Right atrium auricular region (tissue), 2 donors: ENCODE data around the gene NUDT3. TPM values are rescaled to one million over a fixed set of nuclear protein-coding genes. Genes with fewer than 3 reads are reported as not detected.
A peak's percentile ranks its signal among the peaks of the same experiment; 100 is the strongest.

Source experiments
- DNase-seq: peaks from one replicate; pipeline ENCODE4 v3.0.0-alpha.2; 2019; ENCODE audit warnings: low spot score
- H3K27ac ChIP-seq, 2 donors: fragments of 200-600 bp; sonication (generic); 1 replicate in 1 of 2; 2 replicates in 1 of 2; pipeline ENCODE4 v1.5.1; 2016 to 2019
- H3K27me3 ChIP-seq, 2 donors: fragments of 200-600 bp; sonication (generic); one replicate each; pipeline versions ENCODE4 v1.5.1 to v1.6.0; 2017 to 2019
- H3K36me3 ChIP-seq: fragments of 200-600 bp; sonication (generic); one replicate; pipeline ENCODE4 v1.5.1; 2016
- H3K4me1 ChIP-seq, 2 donors: fragments of 200-600 bp; sonication (generic); one replicate each; pipeline versions ENCODE4 v1.5.1 to v1.6.0; 2017 to 2019
- H3K4me3 ChIP-seq, 2 donors: fragments of 200-600 bp; sonication (generic); 1 replicate in 1 of 2; 2 replicates in 1 of 2; pipeline ENCODE4 v1.5.1; 2017 to 2019; ENCODE audit warnings: mild to moderate bottlenecking in 1 of 2, moderate library complexity in 1 of 2
- H3K9me3 ChIP-seq, 2 donors: fragments of 200-600 bp; sonication (generic); one replicate each; pipeline ENCODE4 v1.5.1; 2019
- total RNA-seq, 2 donors: library from RNA; depleted of rRNA; stranded (reverse); fragments of >200 nt; gene quantifications; one replicate each; pipeline ENCODE4 v1.1.0, GENCODE V29; 2016
- TF ChIP-seq, protein P1 (sequence below), 2 donors: fragments of 200-600 bp; sonication (generic); IDR thresholded peaks; one replicate each; pipeline ENCODE4 v1.5.1; 2019; ENCODE audit warnings: antibody characterized with exemption in 2 of 2

Gene NUDT3
- total RNA-seq, 2 donors from 2014 or later: 47.2 to 53.5 TPM

DNA sequence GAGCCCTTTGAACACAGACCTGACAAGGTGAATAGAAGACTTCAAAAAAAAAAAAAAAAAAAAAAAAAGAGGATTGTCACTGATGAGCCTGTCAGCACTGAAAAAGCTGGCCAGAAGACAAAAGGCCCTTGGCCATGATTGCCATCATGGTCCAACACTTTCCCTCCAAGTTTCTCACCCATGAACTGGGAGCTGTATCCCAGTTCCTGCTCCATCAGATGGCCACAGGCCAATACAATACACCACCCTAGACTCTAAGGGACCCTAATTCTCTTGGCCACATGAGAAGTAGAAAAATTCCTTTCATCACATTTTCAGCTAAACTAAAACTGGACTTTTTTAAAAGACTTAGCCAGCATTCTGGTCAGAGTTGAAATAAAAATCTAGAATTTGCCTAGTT, 50.2 kb downstream of the NUDT3 start:
- H3K36me3 ChIP-seq: no peaks in the 10 kb centered on the region

DNA sequence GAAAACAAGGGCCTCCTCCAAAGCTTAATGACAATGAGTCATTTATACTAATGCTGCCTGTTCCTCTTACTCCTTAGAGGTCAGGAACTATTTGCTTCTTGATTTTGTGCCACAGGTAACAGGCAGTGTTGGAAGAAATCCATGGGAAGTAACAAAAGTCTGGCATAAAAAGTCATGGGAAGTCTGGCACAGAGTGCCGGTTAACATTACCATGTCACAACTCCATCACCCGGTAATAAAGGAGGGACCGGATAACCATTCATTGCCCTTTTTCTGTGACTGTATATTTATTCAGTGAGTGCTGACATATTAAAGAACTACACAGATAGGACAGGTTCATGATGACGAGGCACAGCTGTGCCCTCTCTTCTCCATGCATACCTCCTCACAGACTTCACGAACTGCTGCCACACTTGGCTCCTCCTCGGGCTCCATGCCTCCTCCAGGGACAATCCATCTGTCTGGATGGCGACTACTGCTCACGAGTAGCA, 50.9 kb downstream of the NUDT3 start:
- TF ChIP-seq, protein P1, sequence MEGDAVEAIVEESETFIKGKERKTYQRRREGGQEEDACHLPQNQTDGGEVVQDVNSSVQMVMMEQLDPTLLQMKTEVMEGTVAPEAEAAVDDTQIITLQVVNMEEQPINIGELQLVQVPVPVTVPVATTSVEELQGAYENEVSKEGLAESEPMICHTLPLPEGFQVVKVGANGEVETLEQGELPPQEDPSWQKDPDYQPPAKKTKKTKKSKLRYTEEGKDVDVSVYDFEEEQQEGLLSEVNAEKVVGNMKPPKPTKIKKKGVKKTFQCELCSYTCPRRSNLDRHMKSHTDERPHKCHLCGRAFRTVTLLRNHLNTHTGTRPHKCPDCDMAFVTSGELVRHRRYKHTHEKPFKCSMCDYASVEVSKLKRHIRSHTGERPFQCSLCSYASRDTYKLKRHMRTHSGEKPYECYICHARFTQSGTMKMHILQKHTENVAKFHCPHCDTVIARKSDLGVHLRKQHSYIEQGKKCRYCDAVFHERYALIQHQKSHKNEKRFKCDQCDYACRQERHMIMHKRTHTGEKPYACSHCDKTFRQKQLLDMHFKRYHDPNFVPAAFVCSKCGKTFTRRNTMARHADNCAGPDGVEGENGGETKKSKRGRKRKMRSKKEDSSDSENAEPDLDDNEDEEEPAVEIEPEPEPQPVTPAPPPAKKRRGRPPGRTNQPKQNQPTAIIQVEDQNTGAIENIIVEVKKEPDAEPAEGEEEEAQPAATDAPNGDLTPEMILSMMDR (IDR thresholded peaks at IDR 0.05): no peak
- Histone ChIP-seq H3K27ac (peak overlapping the region; percentile 50 to 66), H3K36me3 (no peaks in the 10 kb centered on the region), H3K4me3 (no peak overlapping the region), H3K9me3 (no peaks in the 10 kb centered on the region), H3K4me1 (peaks cover 0 to 77% of the 10 kb centered on the region in 2 donors), H3K27me3 (no peaks in the 10 kb centered on the region)
- DNase-seq: no peak

More for the DNA sequence above, 50.2 kb downstream of the NUDT3 start:
- no peaks in the 10 kb centered on the region for H3K9me3 ChIP-seq
- no peak for DNase-seq
- H3K4me3 ChIP-seq: no peak overlapping the region
- peaks cover 0 to 72% of the 10 kb centered on the region in 2 donors for H3K4me1 ChIP-seq
- TF ChIP-seq, protein P1 (IDR thresholded peaks at IDR 0.05): no peak
- H3K27ac ChIP-seq: peak overlapping the region in 1 of 2 donors; percentile 66
- no peaks in the 10 kb centered on the region for H3K27me3 ChIP-seq

DNA sequence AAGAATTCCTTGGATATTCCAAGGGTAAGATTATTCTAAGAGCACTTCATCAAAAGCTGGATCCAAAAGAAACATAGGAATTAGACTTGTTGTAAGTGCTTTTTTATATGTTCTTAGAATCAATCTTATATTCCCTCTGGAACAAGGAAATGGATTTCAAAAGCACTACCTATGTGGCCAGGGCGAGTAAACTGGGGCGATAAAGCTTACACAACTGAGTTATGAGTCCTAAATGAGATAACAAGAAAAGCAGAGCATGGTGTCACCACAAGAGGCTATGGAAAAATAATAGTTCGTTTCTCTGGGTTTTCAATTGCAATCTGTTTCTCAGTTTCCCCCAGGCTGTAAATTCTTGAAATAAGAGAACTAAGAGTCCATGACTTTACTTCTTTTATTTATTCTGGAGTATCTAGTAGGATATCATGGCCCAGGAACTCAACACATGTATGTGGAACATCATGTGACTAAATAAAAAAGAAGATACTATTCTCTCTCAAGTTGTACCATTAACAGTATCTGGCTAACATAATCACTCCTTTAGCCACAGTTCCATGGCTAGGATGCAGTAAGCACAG, 51.5 kb downstream of the NUDT3 start:
- Histone ChIP-seq H3K27ac (peak overlapping the region; percentile 50 to 66), H3K4me1 (peaks cover 0 to 77% of the 10 kb centered on the region in 2 donors), H3K9me3 (no peaks in the 10 kb centered on the region), H3K4me3 (no peak overlapping the region), H3K27me3 (no peaks in the 10 kb centered on the region), H3K36me3 (no peaks in the 10 kb centered on the region)
- no peak for DNase-seq
- TF ChIP-seq, protein P1 (IDR thresholded peaks at IDR 0.05): no peak

DNA sequence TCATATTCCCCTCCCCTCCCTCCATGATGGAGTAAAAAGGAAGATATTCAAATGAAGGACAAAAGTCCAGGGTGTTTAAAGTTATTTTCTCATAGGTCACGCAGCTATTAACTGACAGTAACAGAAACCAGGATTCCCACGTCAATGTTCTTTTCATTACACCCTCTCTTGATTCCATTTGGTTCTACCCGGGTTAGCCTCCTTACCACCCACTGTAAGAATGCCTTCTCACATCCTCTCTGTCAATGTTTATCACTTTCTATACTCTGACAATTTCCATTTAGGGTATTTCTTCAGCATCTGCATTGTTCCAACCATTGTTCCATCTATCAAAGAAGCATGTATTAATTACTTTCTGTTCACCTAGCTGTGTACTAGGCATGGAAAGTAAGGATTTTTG, 52.1 kb downstream of the NUDT3 start:
- Histone ChIP-seq H3K4me1 (peaks cover 0 to 77% of the 10 kb centered on the region in 2 donors), H3K27ac (peak overlapping the region in 1 of 2 donors; percentile 66), H3K4me3 (no peak overlapping the region), H3K27me3 (no peaks in the 10 kb centered on the region), H3K36me3 (no peaks in the 10 kb centered on the region), H3K9me3 (no peaks in the 10 kb centered on the region)
- DNase-seq: no peak
- TF ChIP-seq, protein P1 (IDR thresholded peaks at IDR 0.05): no peak

DNA sequence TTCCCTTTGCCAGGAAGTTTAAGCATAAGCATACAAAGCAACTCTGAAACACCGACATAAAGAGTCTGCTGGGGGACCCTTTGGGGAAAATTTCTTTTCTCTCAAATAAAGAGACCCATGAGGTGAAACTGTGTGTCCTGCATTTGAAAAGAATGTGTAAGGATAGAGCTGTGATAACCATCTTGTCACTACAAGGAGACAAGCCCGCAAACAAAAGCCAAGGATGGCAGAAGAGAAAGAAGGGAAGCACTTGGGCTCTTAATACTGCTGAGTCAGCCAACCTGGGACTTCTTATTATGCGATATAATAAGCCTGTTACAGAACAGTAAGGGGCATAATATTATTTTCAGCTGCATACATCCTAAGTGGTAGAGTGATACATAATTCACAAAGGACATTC, 52.5 kb downstream of the NUDT3 start:
- TF ChIP-seq, protein P1 (IDR thresholded peaks at IDR 0.05): no peak
- Histone ChIP-seq H3K27ac (peak overlapping the region in 1 of 2 donors; percentile 17), H3K4me3 (no peak overlapping the region), H3K27me3 (no peaks in the 10 kb centered on the region), H3K36me3 (no peaks in the 10 kb centered on the region), H3K4me1 (peaks cover 0 to 73% of the 10 kb centered on the region in 2 donors), H3K9me3 (no peaks in the 10 kb centered on the region)
- DNase-seq: no peak

DNA sequence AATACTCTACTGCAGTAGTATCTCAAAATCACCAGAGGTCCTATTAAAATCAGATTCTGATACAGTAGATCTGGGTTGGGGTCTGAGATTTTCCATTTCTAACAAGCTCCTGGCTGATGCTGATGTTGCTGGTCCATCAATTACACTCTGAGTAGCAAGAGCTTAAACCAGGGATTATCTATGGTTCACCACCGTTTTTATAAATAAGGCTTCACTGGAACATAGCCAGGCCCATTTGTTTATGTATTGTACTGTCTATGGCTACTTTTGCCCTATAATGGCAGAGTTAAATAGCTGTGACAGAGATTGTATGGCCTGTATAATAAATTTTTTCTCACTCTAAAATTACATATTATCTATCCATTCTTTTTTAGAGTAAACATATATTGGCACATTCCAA, 53.0 kb downstream of the NUDT3 start:
- Histone ChIP-seq H3K4me3 (no peak overlapping the region), H3K9me3 (no peaks in the 10 kb centered on the region), H3K4me1 (peaks cover 0 to 73% of the 10 kb centered on the region in 2 donors), H3K27ac (peak overlapping the region in 1 of 2 donors; percentile 17), H3K36me3 (no peaks in the 10 kb centered on the region), H3K27me3 (no peaks in the 10 kb centered on the region)
- TF ChIP-seq, protein P1 (IDR thresholded peaks at IDR 0.05): no peak
- no peak for DNase-seq
